HepG2 (cell line): Measurements from ENCODE around the gene ZNF121. TPM values are rescaled to one million over a fixed set of nuclear protein-coding genes. Genes with fewer than 3 reads are reported as not detected.

ENCODE experiments used
- ATAC-seq: fragments of 200-7000 bp; cut with Tn5 transposase; 3 replicates; pipeline ENCODE4 v1.9.1; 2020; ENCODE audit warnings: mild to moderate bottlenecking, moderate library complexity
- BruUV-seq: library from RNA; stranded (reverse); fragments of 400-500 nt; replicated peaks from 2 replicates; lab custom pipeline; 2021; lab: Mats Ljungman, UMichigan
- CTCF ChIA-PET: fragments of 300-600 bp; formaldehyde crosslinking; extraction: SDS; loops from one replicate; lab custom pipeline; 2021; ENCODE audit warnings: low total read pairs, inconsistent platforms, low intra/inter-chr PET ratio; lab: Yijun Ruan, JAX
- POLR2A ChIA-PET: fragments of 350-600 bp; sonication (Branson Sonifier 250); formaldehyde crosslinking; loops from one replicate; lab custom pipeline; 2020; ENCODE audit warnings: antibody characterized with exemption, inconsistent platforms; lab: Yijun Ruan, JAX
- DNase-seq: peaks from one replicate; pipeline ENCODE4 v3.0.0-alpha.2; 2015; ENCODE audit warnings: low spot score
- FAIRE-seq: peaks from 3 replicates; lab custom pipeline; 2011; peaks lifted over from hg19 to GRCh38; lab: Jason Lieb, UNC
- H2AFZ ChIP-seq: one replicate; pipeline ENCODE4 v1.6.1; 2011; ENCODE audit warnings: low read length, inconsistent platforms
- H3K27ac ChIP-seq: fragments of 300-600 bp; 3 replicates; pipeline ENCODE4 v1.8.0; 2011; ENCODE audit warnings: mixed run types, mild to moderate bottlenecking, mixed read lengths, low read length, inconsistent platforms; ENCODE audit not compliant: insufficient read depth; ENCODE audit errors: extremely low read length
- H3K27me3 ChIP-seq, 2 experiments: fragments of 200-600 bp in 1 of 2; 2 replicates in 1 of 2; 3 replicates in 1 of 2; pipeline versions ENCODE4 v1.6.0 to v1.8.0; 2011; ENCODE audit warnings: low read length in 2 of 2, mild to moderate bottlenecking in 2 of 2, moderate library complexity in 2 of 2, inconsistent platforms in 1 of 2; ENCODE audit not compliant: insufficient read depth in 2 of 2, control insufficient read depth in 1 of 2
- H3K36me3 ChIP-seq, 2 experiments: fragments of 200-600 bp in 1 of 2; replicated peaks in 1 of 2; 2 replicates in 1 of 2; 3 replicates in 1 of 2; pipeline versions ENCODE4 v1.5.1 to v1.8.0; 2011; ENCODE audit warnings: low read length in 2 of 2, inconsistent platforms in 1 of 2; ENCODE audit not compliant: insufficient read depth in 2 of 2, control insufficient read depth in 1 of 2
- H3K4me1 ChIP-seq: 2 replicates; pipeline ENCODE4 v1.5.1; 2012; ENCODE audit warnings: low read length, inconsistent platforms; ENCODE audit not compliant: insufficient read depth
- H3K4me2 ChIP-seq: 2 replicates; pipeline ENCODE4 v1.6.0; 2011; ENCODE audit warnings: low read depth, low read length, inconsistent platforms
- H3K4me3 ChIP-seq, 3 experiments: fragments of 200-600 bp in 1 of 3; sonication (generic), shearing (Covaris generic) in 1 of 3; replicated peaks in 1 of 3; 2 replicates each; pipeline ENCODE4 v1.5.1; 2011 to 2016; ENCODE audit warnings: low read length in 3 of 3, inconsistent platforms in 2 of 3, low read depth in 2 of 3, mild to moderate bottlenecking in 2 of 3, control low read depth in 1 of 3, mixed read lengths in 1 of 3; ENCODE audit not compliant: insufficient read depth in 1 of 3
- H3K79me2 ChIP-seq: one replicate; pipeline ENCODE4 v1.6.1; 2011; ENCODE audit warnings: low read length, inconsistent platforms; ENCODE audit not compliant: insufficient read depth
- H3K9ac ChIP-seq: 2 replicates; pipeline ENCODE4 v1.6.0; 2011; ENCODE audit warnings: mild to moderate bottlenecking, low read depth, low read length, inconsistent platforms; ENCODE audit not compliant: insufficient read depth
- H3K9me3 ChIP-seq: 2 replicates; pipeline ENCODE4 v1.5.1; 2012; ENCODE audit warnings: mild to moderate bottlenecking, low read length
- H4K20me1 ChIP-seq: 2 replicates; pipeline ENCODE4 v1.6.0; 2011; ENCODE audit warnings: inconsistent platforms, mild to moderate bottlenecking, low read length, moderate library complexity; ENCODE audit not compliant: insufficient read depth
- EP300 ChIP-seq, 3 experiments: sonication (generic) in 1 of 3; formaldehyde crosslinking in 1 of 3; IDR thresholded peaks; 2 replicates each; pipeline versions ENCODE4 v1.5.1 to v1.6.1; 2011 to 2020; ENCODE audit warnings: low read depth in 2 of 3, low read length in 2 of 3, borderline replicate concordance in 1 of 3, improper control_type of control experiment in 1 of 3, mild to moderate bottlenecking in 1 of 3, missing genetic modification reagents in 1 of 3, moderate library complexity in 1 of 3
- RARA ChIP-seq: IDR thresholded peaks from 2 replicates; pipeline ENCODE4 v1.6.1; 2016; ENCODE audit warnings: missing genetic modification reagents, missing compliant biosample characterization
- XRCC5 ChIP-seq: fragments of 200-400 bp; formaldehyde crosslinking; optimal IDR thresholded peaks from 2 replicates; pipeline ENCODE3; 2017; ENCODE audit warnings: mild to moderate bottlenecking, low read length
- ZNF138 ChIP-seq: sonication (generic); formaldehyde crosslinking; IDR thresholded peaks from 2 replicates; pipeline ENCODE4 v1.5.0; 2020; ENCODE audit warnings: mild to moderate bottlenecking, low read depth, missing genetic modification reagents
- ZNF160 ChIP-seq: sonication (generic); formaldehyde crosslinking; IDR thresholded peaks from 2 replicates; pipeline ENCODE4 v1.8.0; 2022; ENCODE audit warnings: mild to moderate bottlenecking, inconsistent platforms, missing genetic modification reagents
- ZNF570 ChIP-seq: sonication (generic); formaldehyde crosslinking; IDR thresholded peaks from 2 replicates; pipeline ENCODE4 v1.4.0; 2020; ENCODE audit warnings: mild to moderate bottlenecking, missing genetic modification reagents, borderline replicate concordance
- ZNF589 ChIP-seq: sonication (generic); formaldehyde crosslinking; conservative IDR thresholded peaks from 2 replicates; pipeline ENCODE4 v1.8.0; 2022; ENCODE audit warnings: mild to moderate bottlenecking, moderate library complexity, missing genetic modification reagents
- ZNF605 ChIP-seq: sonication (generic); formaldehyde crosslinking; IDR thresholded peaks from 2 replicates; pipeline ENCODE4 v1.8.0; 2022; ENCODE audit warnings: mild to moderate bottlenecking, missing genetic modification reagents
- ZNF619 ChIP-seq: sonication (generic); formaldehyde crosslinking; IDR thresholded peaks from 2 replicates; pipeline ENCODE4 v1.4.0; 2020; ENCODE audit warnings: mild to moderate bottlenecking, missing genetic modification reagents
- ZNF652 ChIP-seq: IDR thresholded peaks from 2 replicates; pipeline ENCODE4 v1.6.1; 2016; ENCODE audit warnings: low read depth, borderline replicate concordance
- WGBS: methylation state at CpG from one replicate; pipeline ENCODE4 v1.1.6; 2017; ENCODE audit warnings: low lambda C conversion rate; 5-methylcytosine and 5-hydroxymethylcytosine counted together
- in situ Hi-C: cut with HindIII; loops from 2 replicates; pipeline ENCODE4 v1.10.0; 2017; ENCODE audit warnings: low pct_unique_long_range_greater_than_20kb; ENCODE audit not compliant: extremely low pct_ligation_motif_present
- intact Hi-C: fragments of 100-400 bp; cut with micrococcal nuclease; formaldehyde crosslinking; loops from one replicate; pipeline ENCODE4 v1.10.0; 2022; ENCODE audit not compliant: unreplicated experiment
- polyA plus RNA-seq, 8 experiments: library from polyadenylated mRNA; depleted of rRNA in 3 of 8; stranded (reverse) in 7 of 8; unstranded in 1 of 8; fragments of >200 nt; fragmentation: Illumina TruSeq in 4 of 8; extraction: Trizol in 4 of 8; gene quantifications; 2 replicates each; pipeline versions ENCODE4 v1.2.1 to v1.2.3, GENCODE V29; 2011 to 2016; ENCODE audit warnings: low read depth in 4 of 8, missing spikeins in 1 of 8, mixed read lengths in 1 of 8; ENCODE audit not compliant: insufficient read depth in 1 of 8
- total RNA-seq, 5 experiments: library from RNA; depleted of rRNA; stranded (reverse); fragments of >200 nt; fragmentation: Illumina TruSeq; extraction: Trizol; gene quantifications; 2 replicates each; pipeline ENCODE4 v1.2.3, GENCODE V29; 2016; ENCODE audit warnings: low read depth in 1 of 5
- TF ChIP-seq, protein P1 (sequence below): sonication (generic); formaldehyde crosslinking; IDR thresholded peaks from 2 replicates; pipeline ENCODE4 v1.4.0; 2020; ENCODE audit warnings: mild to moderate bottlenecking, missing genetic modification reagents
- TF ChIP-seq, protein P2 (sequence below): sonication (generic); formaldehyde crosslinking; IDR thresholded peaks from 2 replicates; pipeline ENCODE4 v1.5.0; 2020; ENCODE audit warnings: missing genetic modification reagents
- TF ChIP-seq, protein P3 (sequence below): sonication (generic); formaldehyde crosslinking; IDR thresholded peaks from 2 replicates; pipeline ENCODE4 v1.5.1; 2020; ENCODE audit warnings: mild to moderate bottlenecking, missing genetic modification reagents
- TF ChIP-seq, protein P4 (sequence below): IDR thresholded peaks from 2 replicates; pipeline ENCODE4 v1.6.1; 2016; ENCODE audit warnings: missing genetic modification reagents, missing compliant biosample characterization
- TF ChIP-seq, protein P5 (sequence below), 2 experiments: sonication (generic) in 1 of 2; formaldehyde crosslinking in 1 of 2; IDR thresholded peaks; 2 replicates each; pipeline versions ENCODE4 v1.5.1 to v1.6.1; 2011 to 2020; ENCODE audit warnings: borderline replicate concordance in 1 of 2, low read depth in 1 of 2, low read length in 1 of 2, mild to moderate bottlenecking in 1 of 2, missing genetic modification reagents in 1 of 2, moderate library complexity in 1 of 2

The ZNF121 gene
- total and polyA plus RNA-seq, 2 of the 13 experiments (the other 11 are each of a cell fraction or from before 2014, with no cell fraction given): 7.8 to 56.3 TPM

DNA sequence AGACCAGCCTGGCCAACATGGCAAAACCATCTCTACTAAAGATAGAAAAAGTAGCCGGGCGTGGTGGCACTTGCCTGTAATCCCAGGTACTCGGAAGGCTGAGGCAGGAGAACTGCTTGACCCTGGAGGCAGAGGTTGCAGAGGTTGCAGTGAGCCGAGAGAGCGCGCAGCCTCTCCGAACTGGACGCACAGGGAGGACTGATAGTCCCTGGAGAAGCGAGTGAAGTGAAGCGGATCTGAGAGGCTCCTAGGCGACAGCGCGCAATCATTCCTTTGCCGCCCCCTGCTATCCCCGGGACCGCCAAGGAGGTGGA is 36.5 kb upstream of the ZNF121 start:
- Histone ChIP-seq H3K27ac (peak overlapping the region; percentile 99), H2AFZ (peak overlapping the region; percentile 92), H3K9ac (peak overlapping the region; percentile 95), H4K20me1 (no peaks in the 10 kb centered on the region), H3K4me2 (peak overlapping the region; percentile 85), H3K27me3 (no peaks in the 10 kb centered on the region; a peak in 1 of 5 replicates), H3K4me3 (peak overlapping the region; percentile 87 to 97 (median 91)), H3K4me1 (peaks cover 25% of the 10 kb centered on the region), H3K9me3 (no peaks in the 10 kb centered on the region), H3K36me3 (peaks cover 7 to 27% of the 10 kb centered on the region in 2 experiments), H3K79me2 (peaks cover 20% of the 10 kb centered on the region)
- ChIA-PET CTCF (no interaction called here), POLR2A (interaction anchor here (1.3 kb wide), 1 partner anchor 40 kb away, joined by 3 read pairs; no protein-coding TSS in a partner anchor)
- intact Hi-C loops: no loop called here
- 0% methylated on average over 3 of the region's 16 CpGs for WGBS
- no peak for DNase-seq
- no TSS peak for BruUV-seq
- peak; percentile 75 for ATAC-seq
- FAIRE-seq: no peak
- in situ Hi-C loops: no loop called here
- TF ChIP-seq ZNF589 (CRISPR knock-in tag): no peak
- TF ChIP-seq, protein P1, sequence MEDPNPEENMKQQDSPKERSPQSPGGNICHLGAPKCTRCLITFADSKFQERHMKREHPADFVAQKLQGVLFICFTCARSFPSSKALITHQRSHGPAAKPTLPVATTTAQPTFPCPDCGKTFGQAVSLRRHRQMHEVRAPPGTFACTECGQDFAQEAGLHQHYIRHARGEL (CRISPR knock-in tag): 0 out of 2 replicates have a peak, but pooled peaks have one; percentile 60
- no peak for TF ChIP-seq ZNF652 (CRISPR knock-in tag)
- TF ChIP-seq, protein P2, sequence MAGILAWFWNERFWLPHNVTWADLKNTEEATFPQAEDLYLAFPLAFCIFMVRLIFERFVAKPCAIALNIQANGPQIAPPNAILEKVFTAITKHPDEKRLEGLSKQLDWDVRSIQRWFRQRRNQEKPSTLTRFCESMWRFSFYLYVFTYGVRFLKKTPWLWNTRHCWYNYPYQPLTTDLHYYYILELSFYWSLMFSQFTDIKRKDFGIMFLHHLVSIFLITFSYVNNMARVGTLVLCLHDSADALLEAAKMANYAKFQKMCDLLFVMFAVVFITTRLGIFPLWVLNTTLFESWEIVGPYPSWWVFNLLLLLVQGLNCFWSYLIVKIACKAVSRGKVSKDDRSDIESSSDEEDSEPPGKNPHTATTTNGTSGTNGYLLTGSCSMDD (CRISPR knock-in tag): no peak
- TF ChIP-seq ZNF570 (CRISPR knock-in tag): no peak
- TF ChIP-seq ZNF619 (CRISPR knock-in tag): peak; percentile 6; the same call in 1 of the 2 replicates
- 0 out of 2 replicates have a peak, but pooled peaks have one; percentile 0 for TF ChIP-seq ZNF605
- no peak for TF ChIP-seq ZNF160 (CRISPR knock-in tag)
- TF ChIP-seq EP300 (IDR thresholded peaks at IDR 0.05; ENCODE audit: low read depth in 2 of 2, low read length in 2 of 2): no peak
- TF ChIP-seq EP300 (CRISPR knock-in tag; IDR thresholded peaks at IDR 0.05; ENCODE audit: borderline replicate concordance): no peak
- peak; percentile 17; the same call in 1 of the 2 replicates for TF ChIP-seq RARA (CRISPR knock-in tag)
- TF ChIP-seq, protein P3, sequence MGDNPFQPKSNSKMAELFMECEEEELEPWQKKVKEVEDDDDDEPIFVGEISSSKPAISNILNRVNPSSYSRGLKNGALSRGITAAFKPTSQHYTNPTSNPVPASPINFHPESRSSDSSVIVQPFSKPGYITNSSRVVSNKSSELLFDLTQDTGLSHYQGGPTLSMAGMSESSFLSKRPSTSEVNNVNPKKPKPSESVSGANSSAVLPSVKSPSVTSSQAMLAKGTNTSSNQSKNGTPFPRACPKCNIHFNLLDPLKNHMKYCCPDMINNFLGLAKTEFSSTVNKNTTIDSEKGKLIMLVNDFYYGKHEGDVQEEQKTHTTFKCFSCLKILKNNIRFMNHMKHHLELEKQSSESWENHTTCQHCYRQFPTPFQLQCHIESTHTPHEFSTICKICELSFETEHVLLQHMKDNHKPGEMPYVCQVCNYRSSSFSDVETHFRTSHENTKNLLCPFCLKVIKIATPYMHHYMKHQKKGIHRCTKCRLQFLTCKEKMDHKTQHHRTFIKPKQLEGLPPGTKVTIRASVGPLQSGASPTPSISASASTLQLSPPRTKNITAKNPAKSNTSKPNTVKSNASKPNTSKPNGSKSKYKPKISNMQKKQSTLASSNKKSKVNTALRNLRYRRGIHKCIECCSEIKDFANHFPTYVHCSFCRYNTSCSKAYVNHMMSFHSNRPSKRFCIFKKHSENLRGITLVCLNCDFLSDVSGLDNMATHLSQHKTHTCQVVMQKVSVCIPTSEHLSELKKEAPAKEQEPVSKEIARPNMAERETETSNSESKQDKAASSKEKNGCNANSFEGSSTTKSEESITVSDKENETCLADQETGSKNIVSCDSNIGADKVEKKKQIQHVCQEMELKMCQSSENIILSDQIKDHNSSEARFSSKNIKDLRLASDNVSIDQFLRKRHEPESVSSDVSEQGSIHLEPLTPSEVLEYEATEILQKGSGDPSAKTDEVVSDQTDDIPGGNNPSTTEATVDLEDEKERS (CRISPR knock-in tag): peak; percentile 20; the same call in 1 of the 2 replicates
- no peak for TF ChIP-seq XRCC5
- TF ChIP-seq, protein P4, sequence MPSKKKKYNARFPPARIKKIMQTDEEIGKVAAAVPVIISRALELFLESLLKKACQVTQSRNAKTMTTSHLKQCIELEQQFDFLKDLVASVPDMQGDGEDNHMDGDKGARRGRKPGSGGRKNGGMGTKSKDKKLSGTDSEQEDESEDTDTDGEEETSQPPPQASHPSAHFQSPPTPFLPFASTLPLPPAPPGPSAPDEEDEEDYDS: no peak
- 0 out of 2 replicates have a peak, but pooled peaks have one; percentile 20 for TF ChIP-seq ZNF138
- TF ChIP-seq, protein P5, sequence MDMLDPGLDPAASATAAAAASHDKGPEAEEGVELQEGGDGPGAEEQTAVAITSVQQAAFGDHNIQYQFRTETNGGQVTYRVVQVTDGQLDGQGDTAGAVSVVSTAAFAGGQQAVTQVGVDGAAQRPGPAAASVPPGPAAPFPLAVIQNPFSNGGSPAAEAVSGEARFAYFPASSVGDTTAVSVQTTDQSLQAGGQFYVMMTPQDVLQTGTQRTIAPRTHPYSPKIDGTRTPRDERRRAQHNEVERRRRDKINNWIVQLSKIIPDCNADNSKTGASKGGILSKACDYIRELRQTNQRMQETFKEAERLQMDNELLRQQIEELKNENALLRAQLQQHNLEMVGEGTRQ (IDR thresholded peaks at IDR 0.05; ENCODE audit: low read depth, low read length): no peak
- TF ChIP-seq, protein P5 (CRISPR knock-in tag; IDR thresholded peaks at IDR 0.05; ENCODE audit: borderline replicate concordance): no peak
